WTC11 (cell line): ENCODE results near the gene MARCKS.

Experiments
- ELF4 ChIP-seq: sonication (generic); formaldehyde crosslinking; IDR thresholded peaks from 2 replicates; pipeline ENCODE4 v1.8.1; 2022; ENCODE audit warnings: low read depth, mild to moderate bottlenecking, moderate library complexity, missing genetic modification reagents
- EMX1 ChIP-seq: fragments of 250-450 bp; sonication (Bioruptor Pico); IDR thresholded peaks from 2 replicates; pipeline ENCODE4 v1.8.0; 2021; ENCODE audit warnings: mild to moderate bottlenecking
- FOXJ3 ChIP-seq: sonication (generic); formaldehyde crosslinking; IDR thresholded peaks from 2 replicates; pipeline ENCODE4 v1.9.0; 2021; ENCODE audit warnings: missing genetic modification reagents, mild to moderate bottlenecking, borderline replicate concordance
- IRF2 ChIP-seq: sonication (generic); formaldehyde crosslinking; IDR thresholded peaks from 2 replicates; pipeline ENCODE4 v1.8.0; 2022; ENCODE audit warnings: low read depth, missing genetic modification reagents, borderline replicate concordance
- KAT7 ChIP-seq: sonication (generic); formaldehyde crosslinking; IDR thresholded peaks from 2 replicates; pipeline ENCODE4 v1.8.1; 2023; ENCODE audit warnings: missing genetic modification reagents, mild to moderate bottlenecking, borderline replicate concordance
- TF ChIP-seq, protein P1 (sequence below): fragments of 250-450 bp; sonication (Bioruptor Pico); conservative IDR thresholded peaks from 2 replicates; pipeline ENCODE4 v1.9.0; 2021; ENCODE audit warnings: mild to moderate bottlenecking
- TF ChIP-seq, protein P2 (sequence below): fragments of 200-600 bp; IDR thresholded peaks from 2 replicates; pipeline ENCODE4 v1.8.0; 2022; ENCODE audit warnings: antibody characterized with exemption
- TF ChIP-seq, protein P3 (sequence below): sonication (generic); formaldehyde crosslinking; IDR thresholded peaks from 2 replicates; pipeline ENCODE4 v1.8.0; 2022; ENCODE audit warnings: mild to moderate bottlenecking, missing genetic modification reagents
- TF ChIP-seq, protein P4 (sequence below): sonication (generic); formaldehyde crosslinking; IDR thresholded peaks from 2 replicates; pipeline ENCODE4 v1.8.0; 2022; ENCODE audit warnings: mild to moderate bottlenecking, missing genetic modification reagents

DNA sequence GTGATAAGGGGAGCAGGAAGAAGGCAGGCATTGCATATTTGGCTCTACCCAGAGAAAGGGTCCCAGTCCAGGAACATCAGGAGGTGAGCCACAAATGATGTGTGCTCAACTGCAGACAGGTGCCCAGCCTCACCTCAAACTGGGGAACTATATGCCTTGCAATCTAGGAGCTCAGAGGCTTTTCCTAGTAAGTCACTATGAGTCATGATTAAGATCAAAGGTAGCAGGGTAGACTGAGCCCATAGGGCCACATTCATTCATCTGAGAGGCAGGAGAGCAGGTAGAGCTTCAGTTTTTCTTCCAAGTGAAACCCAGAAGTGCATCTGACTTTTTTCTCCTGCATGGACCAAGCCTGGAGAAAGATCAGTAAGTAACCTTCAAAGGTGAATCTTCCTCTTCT lies 31.3 kb downstream of the MARCKS start:
- TF ChIP-seq, protein P1, sequence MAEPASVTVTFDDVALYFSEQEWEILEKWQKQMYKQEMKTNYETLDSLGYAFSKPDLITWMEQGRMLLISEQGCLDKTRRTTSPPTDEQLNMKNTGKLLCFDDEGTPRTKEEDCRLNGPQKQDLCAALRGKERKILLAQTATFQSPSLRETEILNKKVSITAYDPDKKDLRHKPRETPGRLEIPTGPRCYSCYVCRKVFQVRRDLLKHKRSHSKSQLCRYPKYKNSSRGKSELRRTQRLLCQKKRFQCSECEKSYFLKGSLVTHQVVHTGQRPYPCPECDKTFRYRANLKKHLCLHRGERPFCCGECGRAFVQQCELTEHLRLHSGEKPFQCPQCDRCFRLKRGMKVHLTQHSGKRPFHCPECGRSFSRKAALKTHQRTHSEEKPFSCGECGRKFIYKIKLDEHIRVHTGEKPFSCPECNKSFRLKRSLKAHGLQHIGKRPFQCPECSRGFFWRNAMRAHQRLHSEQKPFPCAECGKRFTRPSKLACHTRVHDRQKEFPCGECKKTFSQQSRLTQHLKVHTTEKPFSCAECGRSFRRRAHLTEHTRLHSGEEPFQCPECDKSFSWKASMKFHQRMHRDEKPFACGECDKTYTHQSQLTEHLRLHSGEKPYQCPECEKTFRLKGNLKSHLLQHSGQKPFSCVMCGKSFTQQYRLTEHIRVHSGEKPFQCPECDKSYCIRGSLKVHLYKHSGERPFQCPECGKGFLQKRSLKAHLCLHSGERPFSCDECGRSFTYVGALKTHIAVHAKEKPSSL = no peak
- TF ChIP-seq, protein P2, sequence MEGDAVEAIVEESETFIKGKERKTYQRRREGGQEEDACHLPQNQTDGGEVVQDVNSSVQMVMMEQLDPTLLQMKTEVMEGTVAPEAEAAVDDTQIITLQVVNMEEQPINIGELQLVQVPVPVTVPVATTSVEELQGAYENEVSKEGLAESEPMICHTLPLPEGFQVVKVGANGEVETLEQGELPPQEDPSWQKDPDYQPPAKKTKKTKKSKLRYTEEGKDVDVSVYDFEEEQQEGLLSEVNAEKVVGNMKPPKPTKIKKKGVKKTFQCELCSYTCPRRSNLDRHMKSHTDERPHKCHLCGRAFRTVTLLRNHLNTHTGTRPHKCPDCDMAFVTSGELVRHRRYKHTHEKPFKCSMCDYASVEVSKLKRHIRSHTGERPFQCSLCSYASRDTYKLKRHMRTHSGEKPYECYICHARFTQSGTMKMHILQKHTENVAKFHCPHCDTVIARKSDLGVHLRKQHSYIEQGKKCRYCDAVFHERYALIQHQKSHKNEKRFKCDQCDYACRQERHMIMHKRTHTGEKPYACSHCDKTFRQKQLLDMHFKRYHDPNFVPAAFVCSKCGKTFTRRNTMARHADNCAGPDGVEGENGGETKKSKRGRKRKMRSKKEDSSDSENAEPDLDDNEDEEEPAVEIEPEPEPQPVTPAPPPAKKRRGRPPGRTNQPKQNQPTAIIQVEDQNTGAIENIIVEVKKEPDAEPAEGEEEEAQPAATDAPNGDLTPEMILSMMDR = no peak
- TF ChIP-seq FOXJ3 = no peak
- TF ChIP-seq EMX1 (CRISPR knock-in tag) = no peak
- no peak for TF ChIP-seq IRF2
- TF ChIP-seq, protein P3, sequence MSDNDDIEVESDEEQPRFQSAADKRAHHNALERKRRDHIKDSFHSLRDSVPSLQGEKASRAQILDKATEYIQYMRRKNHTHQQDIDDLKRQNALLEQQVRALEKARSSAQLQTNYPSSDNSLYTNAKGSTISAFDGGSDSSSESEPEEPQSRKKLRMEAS (CRISPR knock-in tag) = no peak
- no peak for TF ChIP-seq KAT7 (CRISPR knock-in tag)
- TF ChIP-seq, protein P4, sequence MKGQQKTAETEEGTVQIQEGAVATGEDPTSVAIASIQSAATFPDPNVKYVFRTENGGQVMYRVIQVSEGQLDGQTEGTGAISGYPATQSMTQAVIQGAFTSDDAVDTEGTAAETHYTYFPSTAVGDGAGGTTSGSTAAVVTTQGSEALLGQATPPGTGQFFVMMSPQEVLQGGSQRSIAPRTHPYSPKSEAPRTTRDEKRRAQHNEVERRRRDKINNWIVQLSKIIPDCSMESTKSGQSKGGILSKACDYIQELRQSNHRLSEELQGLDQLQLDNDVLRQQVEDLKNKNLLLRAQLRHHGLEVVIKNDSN (CRISPR knock-in tag) = no peak
- no peak for TF ChIP-seq ELF4 (CRISPR knock-in tag)
